Activated CD4-positive, alpha-beta T cell treated with anti-CD3 and anti-CD28 coated beads for 36 hours (primary cell): ENCODE data around the gene MEGF11. TPM values are rescaled to one million over a fixed set of nuclear protein-coding genes. Genes with fewer than 3 reads are reported as not detected.

ENCODE experiments used
- ATAC-seq: fragments of 200-7000 bp; cut with Tn5 transposase; one replicate; pipeline ENCODE4 v1.10.0; 2021; ENCODE audit warnings: mild to moderate bottlenecking, moderate library complexity
- CTCF ChIA-PET: fragments of 350-600 bp; sonication (Branson Sonifier 250); formaldehyde crosslinking; loops from one replicate; lab custom pipeline; 2021; ENCODE audit warnings: antibody characterized with exemption; lab: Charles Lee
- POLR2A ChIA-PET: fragments of 350-600 bp; sonication (Branson Sonifier 250); formaldehyde crosslinking; loops from one replicate; lab custom pipeline; 2021; ENCODE audit warnings: antibody characterized with exemption, inconsistent platforms; lab: Charles Lee
- DNase-seq: peaks from one replicate; pipeline ENCODE4 v3.0.0-alpha.2; 2020
- H3K27ac Mint-ChIP-seq: one replicate; pipeline ENCODE4 v1.8.0; 2021; ENCODE audit warnings: mixed read lengths
- H3K27me3 Mint-ChIP-seq: one replicate; pipeline ENCODE4 v1.8.0; 2021; ENCODE audit warnings: mixed read lengths
- H3K36me3 Mint-ChIP-seq: one replicate; pipeline ENCODE4 v1.8.0; 2021; ENCODE audit warnings: low read depth, mixed read lengths
- H3K4me1 Mint-ChIP-seq: one replicate; pipeline ENCODE4 v1.8.0; 2021; ENCODE audit warnings: mixed read lengths
- H3K4me3 Mint-ChIP-seq: one replicate; pipeline ENCODE4 v1.8.0; 2021; ENCODE audit warnings: mild to moderate bottlenecking, moderate library complexity, mixed read lengths
- H3K9me3 Mint-ChIP-seq: one replicate; pipeline ENCODE4 v1.8.0; 2021; ENCODE audit warnings: low read depth, mixed read lengths
- intact Hi-C, 2 experiments: fragments of 100-400 bp; cut with DNase I in 1 of 2; cut with micrococcal nuclease in 1 of 2; formaldehyde crosslinking; loops; one replicate each; pipeline versions ENCODE4 v1.14.2 to v1.15.1; 2022 to 2024; cut with DNase I, micrococcal nuclease
- total RNA-seq, 2 experiments: library from RNA; stranded (reverse); gene quantifications; one replicate each; pipeline ENCODE4 v1.2.3, GENCODE V29; 2021

MEGF11 gene
- total RNA-seq, 2 experiments from 2014 or later, result not detected

DNA sequence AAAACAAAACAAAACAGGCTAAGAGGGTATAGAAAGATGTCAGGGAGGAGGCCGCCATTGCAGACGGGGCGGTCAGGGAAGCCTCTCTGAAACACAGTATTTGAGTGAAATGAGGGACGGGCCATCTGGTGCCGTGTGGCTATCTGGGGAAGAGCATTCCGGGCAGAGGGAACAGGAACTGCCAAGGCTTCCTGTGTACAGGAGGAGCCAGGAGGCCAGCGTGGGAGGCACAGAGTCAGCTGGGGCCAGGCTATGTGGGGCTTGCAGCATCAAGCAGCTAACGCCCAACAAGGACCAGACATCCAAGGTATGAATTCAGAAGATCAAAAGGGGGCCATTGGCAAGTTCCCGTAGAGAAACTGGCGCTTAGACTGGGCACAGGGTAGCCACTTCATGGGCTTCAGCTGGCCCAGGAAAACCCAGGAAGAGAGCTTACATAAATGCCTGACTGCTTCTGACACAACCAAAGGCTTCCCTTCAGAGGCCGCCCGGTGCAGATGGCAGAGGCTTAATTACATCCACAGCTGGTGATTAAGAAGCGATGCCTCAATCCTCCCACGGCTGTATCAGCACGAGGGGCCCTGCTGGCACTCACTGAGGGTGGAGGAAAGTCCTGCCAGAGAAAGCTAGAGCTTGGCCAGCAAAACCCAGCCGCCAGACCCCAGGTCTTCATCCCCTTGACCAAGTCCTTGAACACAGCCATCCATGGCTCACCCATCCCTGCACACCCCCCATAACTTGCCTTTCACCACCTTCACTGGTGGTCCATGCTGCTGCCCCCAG lies 144.9 kb downstream of the MEGF11 start:
- intact Hi-C loops, result no loop called here
- Mint-ChIP-seq H3K27ac (no peak overlapping the region), H3K36me3 (no peaks in the 10 kb centered on the region), H3K27me3 (peaks cover 7% of the 10 kb centered on the region), H3K9me3 (no peaks in the 10 kb centered on the region), H3K4me1 (no peaks in the 10 kb centered on the region), H3K4me3 (no peak overlapping the region)
- POLR2A ChIA-PET, result interaction anchor here (0.6 kb wide), 1 partner anchor 18 kb away, joined by 3 read pairs; no protein-coding TSS in a partner anchor
- DNase-seq (no peak), ATAC-seq (no peak)
- CTCF ChIA-PET, result no interaction called here

DNA sequence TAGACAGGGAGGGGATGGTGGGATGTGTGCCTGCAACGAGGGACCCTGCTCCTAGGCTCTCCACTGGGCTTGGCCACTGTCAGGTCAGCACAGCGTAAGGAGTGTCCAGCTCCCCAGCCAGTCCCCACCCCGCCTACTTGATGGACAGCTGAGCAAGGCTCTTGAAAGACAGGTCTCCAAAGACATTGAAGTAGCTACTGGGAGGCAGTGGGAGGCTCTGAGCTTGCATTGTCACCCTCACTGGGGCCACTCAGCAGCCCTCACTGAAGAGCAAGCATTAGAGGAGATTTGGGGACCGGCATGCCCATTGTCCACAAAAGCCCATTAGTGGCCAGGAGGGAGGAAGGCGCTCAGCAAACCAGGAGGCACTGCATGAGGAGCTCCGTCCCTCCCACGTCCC lies 146.5 kb downstream of the MEGF11 start:
- no peak for ATAC-seq
- DNase-seq, result no peak
- no peaks in the 10 kb centered on the region for H3K36me3 Mint-ChIP-seq
- H3K4me1 Mint-ChIP-seq, result no peaks in the 10 kb centered on the region
- H3K4me3 Mint-ChIP-seq, result no peak overlapping the region
- ChIA-PET CTCF (interaction anchor here (0.8 kb wide), 1 partner anchor 14 kb away, joined by 3 read pairs; no protein-coding TSS in a partner anchor), POLR2A (no interaction called here)
- H3K27ac Mint-ChIP-seq, result no peak overlapping the region
- H3K9me3 Mint-ChIP-seq, result no peaks in the 10 kb centered on the region
- intact Hi-C loops, result no loop called here
- H3K27me3 Mint-ChIP-seq, result peaks cover 10% of the 10 kb centered on the region

DNA sequence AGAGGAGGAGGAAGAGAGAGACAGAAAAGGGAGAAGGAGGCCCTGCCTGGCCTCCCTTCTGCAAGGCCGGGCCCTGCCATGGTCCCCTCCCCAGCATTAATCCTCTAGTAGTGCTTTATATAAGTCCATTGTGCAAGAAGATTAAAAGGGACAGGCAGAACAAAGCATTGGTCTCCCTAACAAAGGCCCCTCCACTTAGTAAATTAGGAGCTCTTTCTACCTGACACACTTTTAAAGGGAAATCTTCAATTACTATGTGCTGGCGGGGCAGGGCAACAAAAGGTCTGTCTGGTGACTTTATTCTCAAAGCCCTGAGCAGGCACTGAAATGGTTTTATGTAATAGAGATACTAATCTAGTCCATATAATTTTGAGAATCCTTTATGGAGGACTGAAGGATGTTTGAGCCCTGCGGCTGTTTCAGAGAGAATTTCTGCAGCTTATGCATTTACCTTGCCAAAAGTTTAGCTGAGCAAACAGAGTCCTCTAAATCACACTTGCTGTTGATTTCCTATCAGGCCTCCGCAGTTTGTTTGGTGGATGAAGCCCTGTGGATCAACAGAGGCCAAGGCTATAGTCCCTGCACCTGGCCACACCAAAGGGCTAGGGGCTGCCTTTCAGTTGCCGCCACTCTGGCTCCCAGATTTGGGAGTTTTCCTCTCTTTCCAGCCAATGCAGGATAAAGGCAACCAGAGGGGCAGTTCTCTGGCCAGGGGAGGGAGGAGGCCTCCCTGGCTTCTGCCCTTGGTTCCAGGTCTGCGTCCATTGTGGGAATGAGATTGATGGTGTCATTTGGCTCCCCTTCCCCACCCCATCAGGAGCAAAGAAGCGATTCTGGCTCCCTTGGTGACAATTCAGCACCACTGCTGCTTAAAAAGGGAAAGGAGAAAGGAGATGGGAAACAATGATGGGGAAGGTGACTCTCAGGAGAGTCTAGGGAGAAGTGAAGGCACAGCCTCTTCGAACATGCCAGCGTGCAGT lies 148.0 kb downstream of the MEGF11 start:
- Mint-ChIP-seq H3K4me1 (peaks cover 3% of the 10 kb centered on the region), H3K9me3 (no peaks in the 10 kb centered on the region), H3K36me3 (no peaks in the 10 kb centered on the region), H3K4me3 (no peak overlapping the region), H3K27ac (no peak overlapping the region), H3K27me3 (peaks cover 10% of the 10 kb centered on the region)
- intact Hi-C loops, result no loop called here
- ChIA-PET CTCF (no interaction called here), POLR2A (no interaction called here)
- no peak for ATAC-seq
- DNase-seq, result no peak

DNA sequence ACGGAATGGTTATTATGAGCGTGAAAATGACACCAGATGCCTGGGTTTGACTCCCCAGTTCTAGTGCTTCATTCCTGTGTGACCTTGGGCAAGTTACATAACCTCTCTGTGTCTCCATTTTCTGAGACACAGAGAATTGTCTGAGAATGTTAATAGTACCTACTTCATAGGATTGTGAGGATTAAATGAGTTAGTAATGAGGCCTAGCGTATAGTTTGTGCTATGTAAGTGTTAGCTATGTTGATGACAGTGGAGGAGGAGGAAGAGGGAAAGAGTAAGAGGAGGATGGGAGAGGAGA lies 150.3 kb downstream of the MEGF11 start:
- ATAC-seq, result no peak
- intact Hi-C loops, result no loop called here
- H3K4me3 Mint-ChIP-seq, result no peak overlapping the region
- H3K27ac Mint-ChIP-seq, result no peak overlapping the region
- peaks cover 9% of the 10 kb centered on the region for H3K27me3 Mint-ChIP-seq
- H3K4me1 Mint-ChIP-seq, result peaks cover 3% of the 10 kb centered on the region
- POLR2A ChIA-PET, result no interaction called here
- no peak for DNase-seq
- CTCF ChIA-PET, result interaction anchor here (0.6 to 0.7 kb wide), 2 partner anchors 43 to 800 kb away, joined by 3 to 4 read pairs; no protein-coding TSS in a partner anchor
- H3K9me3 Mint-ChIP-seq, result no peaks in the 10 kb centered on the region
- H3K36me3 Mint-ChIP-seq, result no peaks in the 10 kb centered on the region

DNA sequence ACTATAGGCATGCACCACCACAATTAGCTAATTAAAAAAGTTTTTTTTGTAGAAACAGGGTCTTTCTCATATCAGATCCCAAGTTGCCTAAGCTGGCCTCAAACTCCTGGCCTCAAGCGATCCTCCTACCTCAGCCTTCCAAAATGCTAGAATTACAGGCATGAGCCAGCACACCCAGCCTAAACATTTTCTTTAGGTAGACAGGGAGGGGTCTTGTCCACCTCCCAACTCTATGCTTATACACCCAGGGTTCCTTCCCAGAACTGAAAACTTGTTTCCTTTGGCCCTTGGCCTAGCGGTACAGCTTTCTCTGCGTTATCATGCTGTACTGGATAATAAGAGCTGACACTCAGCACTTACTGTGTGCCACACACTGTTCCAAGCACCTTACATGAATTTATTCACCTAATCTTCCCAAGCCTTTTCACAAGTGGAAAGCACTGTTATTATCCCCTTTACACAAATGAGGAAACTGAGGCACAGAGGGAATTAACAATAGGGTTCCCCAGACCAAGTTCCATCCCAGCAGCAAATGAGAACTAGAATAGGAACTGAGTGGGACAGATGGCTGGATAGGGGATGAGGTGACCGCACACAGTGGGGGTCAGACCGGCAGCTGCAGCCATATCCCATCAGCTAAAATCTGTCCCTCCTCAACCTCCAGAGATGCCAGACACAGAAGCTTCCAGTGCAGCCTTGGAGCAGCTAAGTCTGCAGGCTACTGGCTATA lies 150.8 kb downstream of the MEGF11 start:
- H3K4me3 Mint-ChIP-seq, result no peak overlapping the region
- no peak overlapping the region for H3K27ac Mint-ChIP-seq
- no peak for DNase-seq
- CTCF ChIA-PET, result interaction anchor here (0.6 kb wide), 1 partner anchor 801 kb away, joined by 4 read pairs; no protein-coding TSS in a partner anchor
- POLR2A ChIA-PET, result no interaction called here
- no peaks in the 10 kb centered on the region for H3K9me3 Mint-ChIP-seq
- H3K27me3 Mint-ChIP-seq, result peaks cover 5% of the 10 kb centered on the region
- ATAC-seq, result no peak
- H3K4me1 Mint-ChIP-seq, result peaks cover 3% of the 10 kb centered on the region
- intact Hi-C loops, result no loop called here
- no peaks in the 10 kb centered on the region for H3K36me3 Mint-ChIP-seq

DNA sequence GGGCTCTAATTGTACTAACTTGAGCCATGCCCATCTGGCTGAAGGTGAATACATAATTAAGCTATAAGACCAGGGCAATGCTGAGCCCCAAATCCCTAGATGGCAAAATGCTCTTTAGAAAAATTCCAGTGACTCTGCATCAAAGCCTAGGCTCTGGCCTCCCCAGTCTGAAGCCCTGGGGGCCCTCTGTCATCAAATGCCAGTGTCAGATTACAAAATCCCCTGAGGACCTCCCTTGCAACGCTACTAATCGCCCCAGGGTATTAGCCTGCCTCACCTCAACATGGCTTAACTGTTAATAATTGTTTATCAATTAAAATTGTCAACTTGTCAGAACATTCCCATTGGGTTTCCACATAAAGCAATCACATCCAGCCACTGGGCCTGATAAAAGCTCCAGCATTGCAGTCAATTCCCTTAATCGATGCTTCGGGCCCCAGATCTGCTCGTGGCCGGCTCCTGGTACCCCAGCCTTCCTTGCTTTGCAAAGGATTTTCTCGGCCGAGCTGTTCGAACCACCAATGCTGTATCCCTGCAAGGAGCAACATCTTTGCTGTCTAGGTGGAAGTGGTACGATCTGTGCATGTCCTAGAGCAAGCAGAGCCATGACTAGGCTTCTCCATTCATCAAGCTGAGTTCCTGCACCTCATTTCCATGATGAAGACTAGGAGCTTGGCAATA lies 151.7 kb downstream of the MEGF11 start:
- H3K27me3 Mint-ChIP-seq, result peaks cover 5% of the 10 kb centered on the region
- intact Hi-C loops, result no loop called here
- H3K9me3 Mint-ChIP-seq, result no peaks in the 10 kb centered on the region
- ChIA-PET POLR2A (no interaction called here), CTCF (no interaction called here)
- no peak overlapping the region for H3K4me3 Mint-ChIP-seq
- H3K36me3 Mint-ChIP-seq, result no peaks in the 10 kb centered on the region
- ATAC-seq (no peak), DNase-seq (no peak)
- H3K4me1 Mint-ChIP-seq, result peaks cover 3% of the 10 kb centered on the region
- H3K27ac Mint-ChIP-seq, result no peak overlapping the region

DNA sequence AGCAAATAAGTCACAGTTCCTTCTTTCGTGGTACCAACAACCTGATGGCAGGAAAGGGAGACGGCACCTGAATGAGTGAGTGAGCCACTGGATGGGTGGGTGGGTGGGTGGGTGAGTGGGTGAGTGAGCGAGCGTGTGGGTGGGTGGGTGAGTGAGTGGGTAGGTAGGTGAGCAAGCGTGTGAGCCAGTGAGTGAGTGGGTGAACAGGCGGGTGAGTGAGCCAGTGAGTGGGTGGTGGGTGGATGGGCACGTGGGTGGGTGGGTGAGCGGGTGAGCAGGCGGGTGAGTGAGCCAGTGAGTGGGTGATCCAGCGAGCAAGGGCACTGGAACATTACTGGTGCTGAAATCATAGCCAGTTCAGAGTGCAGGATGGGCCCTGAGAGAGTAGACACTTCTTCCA lies 152.8 kb downstream of the MEGF11 start:
- Mint-ChIP-seq H3K4me3 (no peak overlapping the region), H3K27ac (no peak overlapping the region), H3K9me3 (no peaks in the 10 kb centered on the region), H3K4me1 (peaks cover 3% of the 10 kb centered on the region), H3K36me3 (no peaks in the 10 kb centered on the region), H3K27me3 (peaks cover 3% of the 10 kb centered on the region)
- ATAC-seq (no peak), DNase-seq (no peak)
- intact Hi-C loops, result no loop called here
- POLR2A ChIA-PET, result no interaction called here
- CTCF ChIA-PET, result no interaction called here

DNA sequence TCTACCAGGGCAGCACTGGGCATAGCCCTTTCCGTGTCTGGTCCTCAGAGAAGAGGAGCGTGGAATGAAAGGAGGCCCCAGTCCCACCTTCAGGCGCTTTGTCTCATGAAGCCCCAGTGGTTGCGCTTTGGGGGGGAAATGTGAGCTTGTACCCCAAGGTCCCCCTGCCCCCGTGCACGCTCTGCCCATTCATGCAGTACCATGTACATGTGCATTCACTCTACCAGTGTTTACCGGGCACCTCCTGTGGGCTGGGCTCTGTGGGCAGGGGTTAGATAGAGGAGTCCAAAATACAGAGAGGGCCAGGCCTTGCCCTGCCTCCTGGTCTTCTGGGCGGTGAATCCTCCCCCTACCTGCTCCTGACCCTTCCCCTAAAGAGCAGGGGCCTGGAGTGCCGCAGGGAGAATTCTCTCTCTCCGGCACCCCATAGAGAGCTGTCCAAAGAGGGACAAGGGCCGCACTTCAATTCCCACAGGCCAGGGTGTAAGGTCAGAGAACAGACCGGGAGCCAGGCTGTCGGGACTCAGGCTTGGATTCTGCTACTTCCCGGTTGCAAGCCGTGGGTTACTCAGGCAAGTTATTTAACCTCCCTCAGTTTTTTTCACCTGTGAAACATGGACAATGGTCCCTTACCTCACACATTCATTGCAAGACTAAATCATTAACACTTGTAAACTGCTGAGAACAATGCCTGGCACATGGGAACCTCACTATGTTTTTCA lies 153.4 kb downstream of the MEGF11 start:
- no peak for DNase-seq

DNA sequence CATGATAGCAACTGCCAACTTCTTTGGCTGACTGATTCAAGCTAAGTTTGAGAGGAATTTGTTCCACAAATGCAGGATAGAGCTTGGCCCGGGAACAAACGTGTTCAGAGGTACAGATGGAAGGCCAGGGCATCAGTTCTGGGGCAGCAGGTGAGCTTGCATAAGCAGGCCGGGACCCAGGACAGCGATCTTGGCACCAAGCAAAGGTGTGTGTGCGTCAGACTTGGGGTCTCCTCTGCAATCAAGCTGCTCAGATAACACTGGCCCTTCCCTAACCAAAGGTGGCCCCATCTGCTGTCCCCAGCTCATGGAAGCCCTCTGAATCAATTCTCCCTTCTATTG lies 155.6 kb downstream of the MEGF11 start:
- ChIA-PET CTCF (interaction anchor here (0.6 to 1.6 kb wide), 4 partner anchors 13 to 152 kb away, joined by 3 to 5 read pairs (median 4); no protein-coding TSS in a partner anchor), POLR2A (no interaction called here)
- intact Hi-C loops, result no loop called here
- ATAC-seq, result no peak
- Mint-ChIP-seq H3K27me3 (no peaks in the 10 kb centered on the region), H3K9me3 (no peaks in the 10 kb centered on the region), H3K4me1 (peaks cover 3% of the 10 kb centered on the region), H3K27ac (no peak overlapping the region), H3K36me3 (no peaks in the 10 kb centered on the region), H3K4me3 (no peak overlapping the region)
- no peak for DNase-seq

More for the DNA sequence above, 153.4 kb downstream of the MEGF11 start:
- H3K4me3 Mint-ChIP-seq, result no peak overlapping the region
- peaks cover 3% of the 10 kb centered on the region for H3K4me1 Mint-ChIP-seq
- intact Hi-C loops, result no loop called here
- ATAC-seq, result no peak
- H3K27ac Mint-ChIP-seq, result no peak overlapping the region
- ChIA-PET CTCF (interaction anchor here (0.7 kb wide), 1 partner anchor 39 kb away, joined by 4 read pairs; no protein-coding TSS in a partner anchor), POLR2A (no interaction called here)
- H3K9me3 Mint-ChIP-seq, result no peaks in the 10 kb centered on the region
- H3K36me3 Mint-ChIP-seq, result no peaks in the 10 kb centered on the region
- peaks cover 3% of the 10 kb centered on the region for H3K27me3 Mint-ChIP-seq

DNA sequence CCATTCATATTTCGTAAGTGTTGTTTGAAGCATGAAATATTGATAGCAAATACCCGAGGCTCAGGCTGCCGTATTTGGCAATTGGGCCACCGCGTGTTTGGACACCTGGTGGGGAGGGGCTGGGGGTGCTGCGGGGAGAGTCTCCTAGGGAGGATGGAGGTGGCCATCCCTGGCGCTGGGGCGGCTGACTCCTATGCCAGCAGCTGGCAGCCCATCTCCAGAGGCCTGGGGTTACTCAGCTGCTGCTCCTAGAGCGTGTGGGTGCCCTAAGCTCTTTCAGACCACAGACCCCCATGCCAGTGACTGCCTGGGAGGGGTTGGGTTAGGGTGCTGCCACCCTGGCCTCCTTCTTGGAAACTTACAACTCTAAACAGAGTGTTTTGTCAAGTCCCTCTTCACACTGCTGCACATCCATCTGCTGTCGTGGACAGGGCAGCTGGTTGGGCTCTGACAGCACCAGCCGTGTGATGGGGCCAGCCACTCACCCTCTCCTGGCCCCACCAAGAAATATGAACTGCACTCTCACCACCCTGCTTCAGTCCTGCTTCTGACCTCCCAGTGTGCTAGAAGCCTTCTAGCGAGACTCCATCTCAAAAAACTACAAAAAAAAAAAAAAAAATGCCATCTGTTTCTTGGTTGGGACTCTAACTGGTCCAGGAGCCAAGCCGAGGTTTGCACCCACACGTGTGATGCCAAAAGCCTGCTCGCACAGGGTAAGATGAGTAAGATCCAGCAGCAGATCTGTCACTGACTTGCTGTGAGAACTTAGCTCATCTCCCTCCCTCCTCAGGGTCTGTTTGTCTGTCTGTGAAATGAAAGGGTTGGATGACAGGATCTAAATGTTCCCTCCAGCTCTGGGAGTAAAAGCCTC lies 156.2 kb downstream of the MEGF11 start:
- ChIA-PET CTCF (interaction anchor here (0.6 to 1.6 kb wide), 3 partner anchors 14 to 116 kb away, joined by 3 to 5 read pairs (median 4); no protein-coding TSS in a partner anchor), POLR2A (no interaction called here)
- Mint-ChIP-seq H3K36me3 (no peaks in the 10 kb centered on the region), H3K4me3 (no peak overlapping the region), H3K27ac (no peak overlapping the region), H3K27me3 (no peaks in the 10 kb centered on the region), H3K4me1 (peaks cover 3% of the 10 kb centered on the region), H3K9me3 (no peaks in the 10 kb centered on the region)
- ATAC-seq, result no peak
- intact Hi-C loops, result no loop called here
- DNase-seq, result no peak
